ENCODE measurements around the gene CD33.

DNA sequence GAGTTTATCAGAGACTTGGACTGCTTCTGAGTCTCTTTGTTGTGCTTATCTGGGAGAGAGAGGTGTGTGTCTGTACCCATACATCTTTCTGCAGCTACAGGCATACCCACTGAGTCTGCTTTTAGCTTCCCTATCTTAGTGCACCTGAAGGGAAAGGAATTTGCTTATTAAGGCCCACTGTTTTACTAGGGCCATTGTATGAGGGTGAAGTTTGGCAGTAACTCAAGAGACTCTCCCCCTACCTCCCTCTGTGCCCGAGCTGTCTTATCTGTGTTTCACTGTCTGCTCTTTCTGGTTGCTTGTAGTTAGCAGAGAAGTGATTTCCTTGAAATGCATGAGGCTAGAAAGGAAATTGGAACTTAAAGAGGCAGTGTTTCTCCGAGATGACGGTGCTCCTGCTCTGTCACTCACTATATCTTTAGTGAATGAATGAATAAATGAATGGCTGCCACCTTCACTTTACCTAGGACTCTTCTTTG is 678 bp upstream of the CD33 start:
- TF ChIP-seq, protein P1, sequence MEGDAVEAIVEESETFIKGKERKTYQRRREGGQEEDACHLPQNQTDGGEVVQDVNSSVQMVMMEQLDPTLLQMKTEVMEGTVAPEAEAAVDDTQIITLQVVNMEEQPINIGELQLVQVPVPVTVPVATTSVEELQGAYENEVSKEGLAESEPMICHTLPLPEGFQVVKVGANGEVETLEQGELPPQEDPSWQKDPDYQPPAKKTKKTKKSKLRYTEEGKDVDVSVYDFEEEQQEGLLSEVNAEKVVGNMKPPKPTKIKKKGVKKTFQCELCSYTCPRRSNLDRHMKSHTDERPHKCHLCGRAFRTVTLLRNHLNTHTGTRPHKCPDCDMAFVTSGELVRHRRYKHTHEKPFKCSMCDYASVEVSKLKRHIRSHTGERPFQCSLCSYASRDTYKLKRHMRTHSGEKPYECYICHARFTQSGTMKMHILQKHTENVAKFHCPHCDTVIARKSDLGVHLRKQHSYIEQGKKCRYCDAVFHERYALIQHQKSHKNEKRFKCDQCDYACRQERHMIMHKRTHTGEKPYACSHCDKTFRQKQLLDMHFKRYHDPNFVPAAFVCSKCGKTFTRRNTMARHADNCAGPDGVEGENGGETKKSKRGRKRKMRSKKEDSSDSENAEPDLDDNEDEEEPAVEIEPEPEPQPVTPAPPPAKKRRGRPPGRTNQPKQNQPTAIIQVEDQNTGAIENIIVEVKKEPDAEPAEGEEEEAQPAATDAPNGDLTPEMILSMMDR (IDR thresholded peaks at IDR 0.05; ENCODE audit: poor library complexity): no peak
- no peak for TF ChIP-seq EZH2 (IDR thresholded peaks at IDR 0.05; ENCODE audit: borderline replicate concordance)
- no peak for TF ChIP-seq EZH2phosphoT487 (IDR thresholded peaks at IDR 0.05; ENCODE audit: low read depth, severe bottlenecking, unreplicated experiment)

Measured in hepatocyte (in vitro differentiated cells).